HUDEP-2 (cell line): ENCODE results near the gene YY1AP1.
"Not testable (repeated sequence)": the region's sequence is repeated elsewhere in the genome, so short reads cannot be mapped to it uniquely, and the experiment has no call there.

Experiments
- DNase-seq, 76 experiments: peaks; one replicate each; lab custom pipeline; 2025; ENCODE audit not compliant: unreplicated experiment in 76 of 76; lab: John Stamatoyannopoulos, UW

Gene YY1AP1

DNA sequence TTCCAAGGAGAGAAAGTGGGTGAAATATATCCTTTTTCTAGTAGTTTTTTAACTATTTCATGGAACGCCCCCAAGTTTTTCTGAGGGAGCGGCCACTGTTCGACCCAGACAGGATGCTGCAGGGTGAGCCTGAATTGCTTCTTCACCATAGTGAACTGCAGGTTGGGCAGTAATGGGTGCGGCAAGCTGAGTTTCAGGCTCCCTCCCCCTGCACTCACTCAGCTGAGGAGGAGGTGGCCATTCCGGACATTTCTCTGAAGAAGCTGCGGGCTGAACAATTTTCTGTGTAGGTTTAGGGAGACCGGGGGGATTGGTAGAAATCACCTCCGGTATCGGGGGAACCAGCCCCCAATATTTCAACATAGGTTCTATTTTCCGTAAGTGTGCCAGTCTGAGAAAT lies 8.5 kb upstream of the YY1AP1 start:
- DNase-seq = no peak

DNA sequence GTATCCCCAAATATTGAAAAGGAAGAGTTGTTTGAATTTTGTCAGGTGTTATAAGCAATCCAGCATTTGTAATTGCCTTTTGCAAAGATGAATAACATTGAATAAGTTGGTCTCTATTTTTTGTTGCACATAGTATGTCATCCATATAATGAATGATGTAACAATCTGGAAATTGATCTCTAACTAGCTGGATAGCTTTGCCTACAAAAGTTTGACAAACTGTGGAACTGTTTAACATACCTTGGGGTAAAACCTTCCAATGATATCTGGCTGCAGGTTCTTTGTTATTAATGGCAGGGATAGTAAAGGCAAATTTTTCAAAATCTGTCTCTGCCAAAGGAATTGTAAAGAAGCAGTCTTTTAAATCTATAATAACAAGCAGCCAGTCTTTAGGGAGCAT lies 8.0 kb upstream of the YY1AP1 start:
- no peak for DNase-seq

DNA sequence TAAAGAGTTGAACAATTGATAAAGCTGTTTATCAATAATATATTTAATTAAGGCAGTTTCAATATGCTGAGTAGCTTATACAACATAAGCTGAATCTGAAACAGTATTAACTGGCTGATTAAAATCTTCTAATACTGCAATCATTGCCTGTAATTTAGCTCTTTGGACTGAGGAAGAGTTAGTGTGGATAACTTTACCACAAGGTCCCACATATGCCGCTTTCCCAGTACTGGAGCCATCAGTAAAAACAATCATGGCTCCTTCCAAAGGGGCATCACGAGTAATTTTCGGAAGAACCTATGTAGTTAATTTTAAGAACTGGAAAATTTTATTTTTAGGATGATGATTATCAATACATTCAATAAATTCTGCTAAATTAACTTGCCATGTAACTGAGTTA lies 7.0 kb upstream of the YY1AP1 start:
- DNase-seq = no peak

DNA sequence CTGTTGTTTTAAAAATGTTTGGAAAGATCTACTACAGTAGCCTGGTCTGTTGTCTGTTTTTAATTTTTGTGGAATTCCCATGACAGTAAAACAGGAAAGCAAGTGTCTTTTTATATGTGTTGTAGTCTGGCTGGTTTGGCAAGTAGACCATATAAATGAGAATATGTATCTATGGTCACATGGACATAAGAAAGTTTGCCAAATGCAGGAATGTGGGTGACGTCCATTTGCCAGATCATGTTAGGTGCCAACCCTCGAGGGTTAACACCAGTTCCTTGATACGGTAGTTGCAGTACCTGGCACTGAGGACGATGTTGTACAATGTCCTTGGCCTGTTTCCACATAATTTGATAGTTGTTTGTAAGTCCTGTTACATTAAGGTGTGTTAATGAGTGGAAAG lies 6.5 kb upstream of the YY1AP1 start:
- DNase-seq = no peak

DNA sequence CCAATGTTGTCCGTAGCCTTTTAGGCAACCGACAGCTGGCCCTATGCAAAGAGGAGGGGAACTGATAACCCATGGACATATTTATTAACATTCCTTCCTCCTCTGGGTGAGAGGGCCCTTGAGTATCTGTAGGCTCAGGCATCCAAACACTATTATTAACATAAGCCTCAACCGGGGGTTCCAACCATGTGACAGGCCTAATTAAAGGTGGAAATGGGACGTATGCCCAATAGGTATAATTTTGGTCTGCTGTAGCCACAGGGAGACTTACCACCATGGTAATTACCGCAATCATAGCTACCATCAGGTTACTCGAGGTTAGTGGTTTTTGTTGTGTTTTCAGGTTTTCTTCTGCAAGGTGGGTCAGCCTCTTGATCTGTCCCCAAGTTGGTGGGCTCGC lies 5.6 kb upstream of the YY1AP1 start:
- no peak for DNase-seq

DNA sequence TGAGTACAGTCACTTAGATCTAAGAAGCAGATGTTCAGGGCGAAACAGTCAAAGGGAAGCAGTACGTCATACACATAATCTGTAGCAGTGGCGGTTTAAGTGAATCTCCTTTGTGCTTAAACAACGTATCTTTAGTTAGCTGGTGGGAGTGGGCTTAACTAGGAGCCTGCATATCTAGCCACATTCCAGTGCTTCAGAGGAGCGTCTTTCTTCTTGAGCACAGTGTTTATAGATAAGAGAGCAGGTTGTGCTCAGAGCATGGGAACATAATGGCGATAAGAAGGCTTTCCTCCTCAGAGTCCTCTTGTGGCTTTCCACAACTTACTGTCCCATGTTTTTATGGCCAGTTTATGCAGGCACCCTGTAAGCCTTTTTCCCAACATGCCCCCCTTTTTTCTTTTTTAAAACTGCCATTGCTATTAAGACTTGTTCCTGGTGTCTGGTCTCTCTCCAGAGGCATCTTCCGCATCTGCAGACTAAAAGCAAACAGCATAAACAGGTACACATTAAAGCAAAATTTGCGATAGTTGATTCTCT lies 3.5 kb upstream of the YY1AP1 start:
- DNase-seq = peak in 9 of 76 experiments; percentile 3 to 70 (median 37)

DNA sequence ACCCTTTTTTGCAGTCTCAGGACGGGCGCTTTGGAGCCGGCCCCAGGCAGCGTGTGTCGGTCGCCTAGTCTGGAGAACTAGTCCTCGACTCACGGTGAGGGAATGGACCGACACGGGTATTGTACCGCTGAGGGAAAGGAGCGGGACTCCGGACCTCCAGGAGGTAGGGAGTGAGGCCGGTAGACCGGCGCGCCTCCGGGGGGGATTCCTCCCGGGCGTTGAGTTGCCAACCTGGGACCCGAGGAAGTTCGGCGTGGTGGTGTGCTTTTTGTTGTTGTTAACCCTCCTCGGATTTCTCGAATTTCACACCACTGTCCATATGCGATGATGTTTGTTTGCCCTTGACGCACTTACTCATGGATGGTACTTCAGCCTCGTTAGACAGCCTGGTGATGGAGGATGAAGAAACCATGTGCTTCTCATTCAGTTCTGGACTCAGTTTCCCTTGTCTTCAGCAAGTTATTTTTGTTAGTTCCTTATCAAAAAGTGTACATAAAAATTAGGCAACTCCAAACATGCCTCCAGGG lies 570 bp upstream of the YY1AP1 start, which contains the start of gene DAP3:
TSS of gene DAP3 (plus strand) at position 11 of the 527 bp plus-strand sequence. CDS start 20,689 bp downstream, outside the sequence.
- peak in 3 of 76 experiments; percentile 28 to 76 (median 57) for DNase-seq

DNA sequence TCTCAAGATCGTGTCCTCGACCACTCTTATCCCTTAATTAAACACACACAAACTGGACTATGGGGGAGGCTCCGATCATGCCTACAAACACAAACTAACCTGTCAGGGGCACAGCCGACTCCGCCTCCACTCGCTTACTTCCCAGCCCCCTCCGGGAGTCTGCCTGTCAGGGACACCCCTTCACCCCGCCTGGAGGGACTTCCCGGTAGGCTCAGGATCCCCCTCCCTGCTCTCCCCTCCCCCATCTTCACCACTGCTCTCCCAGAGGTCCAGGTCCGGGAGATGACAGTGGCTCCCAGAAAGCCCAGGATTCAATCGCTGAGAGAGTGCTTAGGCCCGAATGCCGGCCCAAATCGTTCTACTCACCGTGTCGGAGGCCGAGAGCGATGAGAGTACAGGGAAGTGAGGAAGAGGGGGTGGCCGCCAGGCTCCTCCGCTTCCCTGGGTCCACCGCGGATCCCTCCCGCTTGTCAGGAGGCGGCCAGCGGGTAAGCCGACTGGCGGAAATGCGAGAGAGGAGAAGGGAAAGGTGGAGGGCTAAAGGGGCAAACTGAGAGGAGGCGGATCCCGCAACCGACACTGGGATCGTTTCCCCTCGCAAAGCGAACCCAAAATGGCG lies 760 bp downstream of the YY1AP1 start:
- DNase-seq = peak in 3 of 76 experiments; percentile 12 to 63 (median 48)

DNA sequence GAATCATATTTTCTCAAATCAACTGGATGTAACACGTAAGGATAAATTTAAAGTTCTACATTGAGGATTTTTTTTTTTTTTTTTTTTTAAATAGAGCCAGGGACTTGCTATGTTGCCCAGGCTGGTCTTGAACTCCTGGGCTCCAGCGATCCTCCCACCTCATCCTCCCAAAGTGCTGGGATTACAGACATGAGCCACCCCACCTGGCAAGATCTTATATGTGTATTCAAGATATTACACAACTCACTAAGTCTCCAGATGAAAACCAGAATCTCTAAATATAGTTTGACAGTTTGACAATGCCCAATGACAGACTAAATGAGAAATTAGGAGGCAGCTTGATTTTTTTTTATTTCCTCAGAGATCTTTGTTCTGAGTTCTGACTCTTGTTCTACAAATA lies 6.8 kb downstream of the YY1AP1 start:
- DNase-seq = no peak

DNA sequence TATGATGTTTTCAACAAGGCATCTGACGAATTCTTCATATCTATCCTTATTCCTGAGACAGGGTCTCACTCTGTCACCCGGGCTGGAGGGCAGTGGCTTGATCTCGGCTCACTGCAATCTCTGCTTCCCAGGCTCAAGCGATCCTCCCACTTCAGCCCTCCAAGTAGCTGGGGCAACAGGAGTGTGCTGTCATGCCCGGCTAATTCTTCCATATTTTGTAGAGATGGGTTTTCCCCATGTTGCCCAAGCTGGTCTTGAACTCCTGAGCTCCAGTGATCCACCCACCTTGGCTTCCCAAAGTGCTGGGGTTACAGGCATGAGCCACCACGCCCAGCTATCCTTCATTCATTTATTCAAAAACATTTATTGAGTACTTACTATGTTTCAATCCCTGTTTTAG lies 8.0 kb downstream of the YY1AP1 start:
- no peak for DNase-seq

DNA sequence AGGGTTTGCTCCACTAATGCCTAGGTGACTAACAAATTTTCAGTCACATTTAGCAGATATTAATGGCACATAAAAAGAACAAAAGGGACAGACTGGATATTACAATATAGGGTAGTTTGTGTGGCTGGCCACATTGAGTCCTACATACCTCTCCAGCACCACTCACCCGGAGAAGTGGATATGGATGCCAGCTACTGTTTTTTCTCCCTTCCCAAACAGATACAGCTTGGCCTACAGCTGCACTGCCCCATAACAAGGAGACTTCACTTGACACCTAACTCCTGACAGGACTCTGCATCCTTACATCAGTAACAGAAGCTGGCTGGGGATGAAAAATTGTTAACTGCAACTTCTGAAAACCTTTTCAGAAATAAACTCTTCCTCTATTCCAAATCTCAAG lies 9.6 kb downstream of the YY1AP1 start:
- not testable (repeated sequence) for DNase-seq

DNA sequence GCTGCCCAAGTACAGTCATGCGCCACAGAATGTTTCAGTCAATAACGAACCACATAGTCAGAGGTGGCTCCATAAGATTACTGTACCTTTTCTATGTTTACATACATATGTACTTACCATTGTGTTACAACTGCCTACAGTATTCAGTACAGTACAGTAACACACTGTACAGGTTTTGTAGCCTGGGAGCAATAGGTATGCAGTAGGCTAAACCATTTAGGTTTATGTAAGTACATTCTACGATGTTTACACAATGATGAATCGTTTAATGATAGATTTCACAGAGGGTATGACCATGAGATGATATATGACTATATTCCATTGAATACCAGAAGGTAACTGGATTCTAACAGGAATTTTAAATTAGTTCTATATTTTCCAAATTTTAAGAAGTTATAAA lies 10.5 kb downstream of the YY1AP1 start:
- no peak for DNase-seq

DNA sequence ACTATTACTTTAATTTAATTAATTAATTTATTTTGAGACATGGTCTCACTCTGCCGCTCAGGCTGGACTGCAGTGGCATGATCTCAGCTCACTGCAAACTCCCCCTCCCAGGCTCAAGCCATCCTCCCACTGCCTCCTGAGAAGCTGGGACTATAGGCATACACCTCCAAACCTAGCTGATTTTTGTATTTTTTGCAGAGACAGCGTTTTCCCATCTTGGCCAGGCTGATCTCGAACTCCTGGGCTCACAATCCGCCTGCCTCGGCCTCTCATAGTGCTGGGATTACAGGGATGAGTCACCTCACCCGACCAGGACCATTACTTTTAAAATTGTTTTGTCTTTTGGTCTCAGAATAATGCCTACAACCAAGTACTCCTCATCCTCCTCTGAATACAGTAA lies 15.6 kb downstream of the YY1AP1 start:
- DNase-seq = no peak

DNA sequence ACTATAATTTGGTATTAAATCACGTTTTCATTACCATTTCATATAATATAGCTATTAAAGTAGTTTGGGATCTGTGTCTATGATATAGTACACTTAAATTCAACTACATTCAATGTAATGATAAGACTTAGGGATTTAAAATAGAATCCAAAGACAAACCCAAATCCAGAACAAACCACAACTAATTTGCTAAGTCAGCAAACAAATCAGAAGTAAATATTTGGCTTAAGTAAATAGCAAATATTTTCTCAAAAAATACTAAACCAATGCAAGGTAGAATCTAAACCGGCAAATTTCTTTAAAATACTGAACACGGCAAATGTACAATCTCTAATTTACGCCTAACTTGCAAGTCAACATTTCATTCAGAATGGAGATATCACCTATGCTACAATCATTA lies 16.8 kb downstream of the YY1AP1 start:
- DNase-seq = no peak

DNA sequence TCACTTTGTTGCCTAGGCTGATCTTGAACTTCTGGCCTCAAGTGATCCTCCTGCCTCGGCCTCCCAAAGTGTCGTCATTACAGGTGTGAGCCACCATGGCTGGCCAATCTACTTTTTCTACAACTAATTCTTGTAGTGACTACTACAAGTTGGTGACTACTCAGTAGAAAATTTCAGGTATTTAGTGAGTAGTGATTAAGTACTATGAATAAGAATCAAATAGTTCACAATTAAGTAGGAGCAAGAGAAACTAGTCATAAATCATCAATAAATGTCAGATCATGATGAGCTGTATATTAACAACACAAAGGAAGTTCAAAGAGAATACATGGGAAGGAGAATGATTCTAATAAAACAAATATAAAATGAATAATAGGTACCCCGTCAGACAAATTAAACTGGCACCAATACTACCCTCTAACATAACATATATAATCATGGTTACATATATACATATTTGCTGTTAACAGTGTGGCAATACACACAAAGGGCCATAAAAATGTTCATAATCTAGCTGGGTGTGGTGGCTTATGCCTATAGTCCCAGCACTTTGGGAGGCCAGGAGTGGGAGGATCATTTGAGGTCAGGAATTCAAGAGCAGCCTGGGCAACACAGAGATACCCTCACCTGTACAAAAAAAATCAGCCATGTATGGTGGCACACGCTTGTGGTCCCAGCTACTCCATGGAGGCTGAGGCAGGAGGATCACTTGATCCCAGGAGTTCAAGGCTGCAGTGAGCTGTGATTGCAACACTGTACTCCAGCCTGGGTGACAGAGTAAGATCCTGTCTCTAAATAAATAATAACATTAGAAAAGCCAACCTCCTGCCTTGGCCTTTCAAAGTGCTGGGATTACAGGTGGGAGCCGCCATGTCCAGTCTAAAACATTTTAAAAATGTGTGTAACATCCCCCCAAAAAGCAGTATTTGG lies 19.1 kb downstream of the YY1AP1 start:
- no peak for DNase-seq

DNA sequence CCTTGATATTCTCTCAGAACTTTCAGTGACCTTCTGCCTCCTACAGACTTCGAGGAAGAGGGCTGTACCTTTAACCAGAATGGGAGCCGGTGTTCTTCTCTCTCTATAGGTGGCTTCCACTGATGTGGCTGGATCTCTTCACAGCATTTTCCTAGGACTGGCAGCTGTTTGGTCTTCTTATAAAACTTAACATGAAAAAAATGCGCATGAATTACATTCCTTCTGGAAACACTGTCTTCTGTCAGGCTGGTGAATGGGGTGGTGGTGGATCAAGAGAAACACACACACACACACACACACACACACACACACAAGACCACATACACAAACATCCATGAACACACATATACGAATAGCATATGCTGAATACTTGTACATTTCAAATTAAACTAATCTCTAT lies 27.3 kb downstream of the YY1AP1 start:
- not testable (repeated sequence) for DNase-seq

DNA sequence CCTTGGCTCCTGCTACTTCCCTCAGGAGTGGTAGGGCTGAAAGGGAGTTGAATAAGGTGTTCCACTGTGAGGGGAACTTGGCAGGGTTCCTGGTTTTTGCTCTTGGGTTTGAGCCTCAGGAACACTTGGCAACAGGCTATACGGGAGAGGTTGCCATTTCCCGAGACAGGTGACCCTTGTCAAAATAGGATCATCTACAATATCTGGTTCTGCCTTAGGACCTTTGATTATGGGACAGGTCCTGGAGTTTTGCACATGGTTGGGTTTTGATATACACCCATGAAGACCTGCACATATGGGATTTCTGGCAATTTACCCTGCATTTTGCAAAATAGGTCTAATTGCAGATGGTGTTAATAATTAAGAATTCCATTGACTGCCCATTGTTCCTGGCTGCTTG lies 31.1 kb downstream of the YY1AP1 start:
- no peak for DNase-seq

DNA sequence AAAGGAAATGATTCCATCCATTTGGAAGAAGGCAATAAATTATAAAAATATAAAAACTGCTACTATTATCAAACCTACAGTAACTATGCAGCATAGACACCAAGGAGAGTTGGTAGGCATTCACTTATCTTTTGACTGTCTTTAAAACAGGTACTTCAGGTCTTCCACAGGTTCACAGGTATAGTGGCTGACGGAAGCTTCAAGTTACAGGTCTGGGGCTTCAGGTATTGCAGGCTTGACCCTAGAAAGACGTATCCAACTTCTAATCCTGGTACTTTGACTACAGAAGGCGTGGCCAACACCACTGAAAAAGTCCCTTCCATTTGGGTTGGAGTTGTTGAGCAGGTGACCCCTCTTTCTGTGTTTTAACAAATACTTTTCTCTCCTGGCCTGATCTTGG lies 35.6 kb downstream of the YY1AP1 start:
- DNase-seq = no peak

DNA sequence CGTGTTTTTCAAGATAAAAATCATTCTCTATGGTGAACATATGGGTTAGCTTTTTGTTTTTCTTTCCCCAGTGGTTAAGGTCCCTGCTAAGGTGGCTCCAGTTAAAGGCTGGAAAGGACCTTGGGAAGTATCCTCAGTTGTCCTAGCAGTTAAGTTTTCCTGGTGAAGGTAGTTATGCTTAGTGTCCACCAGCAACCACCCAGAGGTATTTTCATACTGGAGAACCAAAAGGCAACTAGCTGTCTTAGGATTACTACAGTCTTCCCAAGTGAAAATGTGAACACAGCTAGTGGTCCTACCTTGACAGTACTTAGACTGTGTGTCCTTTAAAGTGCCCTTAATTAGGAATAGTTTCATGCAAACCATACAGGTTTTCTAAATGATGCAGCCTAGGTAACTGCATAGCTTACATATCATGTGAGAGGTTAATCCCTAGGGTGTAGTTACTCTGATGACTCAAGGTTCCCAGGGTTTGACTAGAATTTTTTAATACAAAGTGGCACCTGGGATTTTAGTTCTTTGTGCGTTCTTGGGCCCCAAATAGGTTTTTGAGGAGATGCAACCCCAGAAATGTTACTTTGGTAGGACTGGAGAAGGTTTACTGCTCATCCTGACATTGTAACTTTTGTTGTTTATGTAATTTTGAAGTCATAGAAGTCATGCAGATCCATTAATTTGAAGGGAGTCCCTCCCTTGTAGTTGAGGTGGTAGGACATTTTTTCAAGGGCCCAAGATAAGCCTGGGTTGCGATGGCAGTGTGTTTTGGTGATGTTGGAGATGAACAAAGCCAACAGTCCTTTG lies 36.5 kb downstream of the YY1AP1 start:
- no peak for DNase-seq

DNA sequence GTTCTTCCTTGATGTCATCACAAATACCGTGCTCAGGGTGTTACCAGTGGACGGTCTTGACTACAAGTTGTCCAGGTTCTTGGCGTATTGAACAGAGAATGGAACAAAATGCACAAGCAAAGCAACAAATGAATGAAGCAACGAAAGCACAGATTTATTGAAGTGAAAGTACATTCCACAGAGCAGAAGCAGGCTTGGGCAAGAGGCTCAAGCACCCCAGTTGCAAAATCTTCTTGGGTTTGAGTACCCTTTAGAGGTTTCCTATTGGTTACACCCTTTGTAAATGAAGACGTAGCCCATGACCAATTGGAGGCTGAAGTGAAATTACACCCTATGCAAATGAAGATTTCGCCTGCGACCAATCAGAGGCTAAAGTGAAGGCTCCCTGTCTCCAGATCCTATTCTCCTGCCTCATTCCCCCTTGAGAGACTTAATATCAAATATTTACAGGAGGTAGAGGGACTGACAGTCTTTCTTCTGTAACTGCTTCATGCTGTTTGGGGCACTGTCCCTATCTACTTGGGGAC lies 38.3 kb downstream of the YY1AP1 start:
- no peak for DNase-seq
